Liver (tissue), 3 donors: Measurements from ENCODE around the gene PHC2.

Experiments used
- FOXA1 ChIP-seq: IDR thresholded peaks from 2 replicates; pipeline ENCODE4 v1.6.1; 2016; ENCODE audit warnings: antibody characterized with exemption
- GABPA ChIP-seq, 2 donors: IDR thresholded peaks in 1 of 2; conservative IDR thresholded peaks in 1 of 2; 2 replicates each; pipeline ENCODE4 v1.6.1; 2016; ENCODE audit warnings: antibody characterized with exemption in 2 of 2, mild to moderate bottlenecking in 1 of 2, moderate library complexity in 1 of 2
- JUND ChIP-seq, 2 donors: IDR thresholded peaks; 2 replicates each; pipeline ENCODE4 v1.6.1; 2016; ENCODE audit warnings: antibody characterized with exemption in 2 of 2
- RAD21 ChIP-seq, 2 donors: IDR thresholded peaks; 2 replicates each; pipeline ENCODE4 v1.6.1; 2016; ENCODE audit warnings: antibody characterized with exemption in 2 of 2, mild to moderate bottlenecking in 2 of 2
- RXRA ChIP-seq, 2 donors: IDR thresholded peaks; 2 replicates each; pipeline ENCODE4 v1.6.1; 2017 to 2018; ENCODE audit warnings: antibody characterized with exemption in 2 of 2, mild to moderate bottlenecking in 1 of 2
- TAF1 ChIP-seq: conservative IDR thresholded peaks from 2 replicates; pipeline ENCODE4 v1.6.1; 2016; ENCODE audit warnings: antibody characterized with exemption, mild to moderate bottlenecking
- YY1 ChIP-seq: IDR thresholded peaks from 2 replicates; pipeline ENCODE4 v1.6.1; 2016; ENCODE audit warnings: antibody characterized with exemption, mild to moderate bottlenecking
- TF ChIP-seq, protein P1 (sequence below): IDR thresholded peaks from 2 replicates; pipeline ENCODE4 v1.6.1; 2016; ENCODE audit warnings: antibody characterized with exemption
- TF ChIP-seq, protein P2 (sequence below): fragments of 150-350 bp; IDR thresholded peaks from 2 replicates; pipeline ENCODE4 v1.5.1; 2017; ENCODE audit warnings: improper control_type of control experiment, low read depth, low read length; ENCODE audit not compliant: missing input control
- TF ChIP-seq, protein P3 (sequence below): IDR thresholded peaks from 2 replicates; pipeline ENCODE4 v1.6.1; 2016; ENCODE audit warnings: antibody characterized with exemption, mild to moderate bottlenecking
- TF ChIP-seq, protein P4 (sequence below): IDR thresholded peaks from 2 replicates; pipeline ENCODE4 v1.6.1; 2016; ENCODE audit warnings: antibody characterized with exemption
- donor health status: healthy.
- donor health status: healthy.

DNA sequence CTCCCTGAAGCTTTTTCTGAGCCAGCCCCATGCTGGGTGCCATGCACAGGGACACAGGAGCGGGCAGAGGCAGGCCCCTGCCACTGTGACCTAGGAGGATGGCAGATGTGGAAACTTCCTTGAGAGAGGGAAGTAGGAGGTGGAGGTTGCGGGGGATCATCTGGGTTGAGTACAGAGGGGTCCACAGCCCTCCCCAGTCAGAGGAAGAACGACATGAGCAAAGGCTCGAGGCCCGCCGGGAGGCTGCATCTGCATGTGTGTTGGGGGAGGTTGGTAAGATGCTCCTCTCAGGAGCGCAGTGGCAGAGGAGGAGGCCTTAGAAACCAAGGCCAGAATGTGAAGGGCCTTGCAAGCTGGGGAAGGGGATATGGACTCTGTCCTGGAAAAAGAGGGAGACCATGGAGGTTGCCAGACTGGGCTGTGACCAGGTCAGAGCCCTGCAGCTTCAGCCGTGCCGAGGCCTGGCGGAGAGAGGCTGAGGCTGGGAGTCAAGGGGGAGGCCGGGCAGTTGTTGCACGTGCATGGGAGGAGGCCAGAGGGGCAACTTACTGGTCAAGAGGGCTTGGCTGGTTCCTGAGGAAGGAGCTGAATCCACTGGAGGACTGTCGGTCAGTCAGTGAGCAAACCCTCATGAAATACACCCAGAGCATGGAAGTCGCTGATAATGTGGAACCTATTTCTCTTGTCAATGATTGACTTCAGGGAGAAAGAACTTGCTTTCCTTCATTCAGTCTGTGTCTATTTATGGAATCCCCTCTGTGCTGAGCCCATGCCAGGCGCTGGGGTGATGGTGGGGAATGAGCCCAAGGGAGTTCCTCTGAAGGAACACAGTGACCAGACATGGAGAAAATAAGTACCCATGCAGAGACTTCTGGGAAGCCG lies 141.7 kb downstream of the PHC2 start:
- TF ChIP-seq, protein P1, sequence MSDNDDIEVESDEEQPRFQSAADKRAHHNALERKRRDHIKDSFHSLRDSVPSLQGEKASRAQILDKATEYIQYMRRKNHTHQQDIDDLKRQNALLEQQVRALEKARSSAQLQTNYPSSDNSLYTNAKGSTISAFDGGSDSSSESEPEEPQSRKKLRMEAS = no peak
- TF ChIP-seq, protein P2, sequence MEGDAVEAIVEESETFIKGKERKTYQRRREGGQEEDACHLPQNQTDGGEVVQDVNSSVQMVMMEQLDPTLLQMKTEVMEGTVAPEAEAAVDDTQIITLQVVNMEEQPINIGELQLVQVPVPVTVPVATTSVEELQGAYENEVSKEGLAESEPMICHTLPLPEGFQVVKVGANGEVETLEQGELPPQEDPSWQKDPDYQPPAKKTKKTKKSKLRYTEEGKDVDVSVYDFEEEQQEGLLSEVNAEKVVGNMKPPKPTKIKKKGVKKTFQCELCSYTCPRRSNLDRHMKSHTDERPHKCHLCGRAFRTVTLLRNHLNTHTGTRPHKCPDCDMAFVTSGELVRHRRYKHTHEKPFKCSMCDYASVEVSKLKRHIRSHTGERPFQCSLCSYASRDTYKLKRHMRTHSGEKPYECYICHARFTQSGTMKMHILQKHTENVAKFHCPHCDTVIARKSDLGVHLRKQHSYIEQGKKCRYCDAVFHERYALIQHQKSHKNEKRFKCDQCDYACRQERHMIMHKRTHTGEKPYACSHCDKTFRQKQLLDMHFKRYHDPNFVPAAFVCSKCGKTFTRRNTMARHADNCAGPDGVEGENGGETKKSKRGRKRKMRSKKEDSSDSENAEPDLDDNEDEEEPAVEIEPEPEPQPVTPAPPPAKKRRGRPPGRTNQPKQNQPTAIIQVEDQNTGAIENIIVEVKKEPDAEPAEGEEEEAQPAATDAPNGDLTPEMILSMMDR = no peak
- TF ChIP-seq RXRA (IDR thresholded peaks at IDR 0.05) (no peak), JUND (IDR thresholded peaks at IDR 0.05) (no peak), RAD21 (IDR thresholded peaks at IDR 0.05) (no peak), GABPA (IDR thresholded peaks at IDR 0.05 in 1 of 2, conservative IDR thresholded peaks at IDR 0.05 in 1 of 2) (no peak), TAF1 (no peak), YY1 (no peak), FOXA1 (no peak)
- TF ChIP-seq, protein P3, sequence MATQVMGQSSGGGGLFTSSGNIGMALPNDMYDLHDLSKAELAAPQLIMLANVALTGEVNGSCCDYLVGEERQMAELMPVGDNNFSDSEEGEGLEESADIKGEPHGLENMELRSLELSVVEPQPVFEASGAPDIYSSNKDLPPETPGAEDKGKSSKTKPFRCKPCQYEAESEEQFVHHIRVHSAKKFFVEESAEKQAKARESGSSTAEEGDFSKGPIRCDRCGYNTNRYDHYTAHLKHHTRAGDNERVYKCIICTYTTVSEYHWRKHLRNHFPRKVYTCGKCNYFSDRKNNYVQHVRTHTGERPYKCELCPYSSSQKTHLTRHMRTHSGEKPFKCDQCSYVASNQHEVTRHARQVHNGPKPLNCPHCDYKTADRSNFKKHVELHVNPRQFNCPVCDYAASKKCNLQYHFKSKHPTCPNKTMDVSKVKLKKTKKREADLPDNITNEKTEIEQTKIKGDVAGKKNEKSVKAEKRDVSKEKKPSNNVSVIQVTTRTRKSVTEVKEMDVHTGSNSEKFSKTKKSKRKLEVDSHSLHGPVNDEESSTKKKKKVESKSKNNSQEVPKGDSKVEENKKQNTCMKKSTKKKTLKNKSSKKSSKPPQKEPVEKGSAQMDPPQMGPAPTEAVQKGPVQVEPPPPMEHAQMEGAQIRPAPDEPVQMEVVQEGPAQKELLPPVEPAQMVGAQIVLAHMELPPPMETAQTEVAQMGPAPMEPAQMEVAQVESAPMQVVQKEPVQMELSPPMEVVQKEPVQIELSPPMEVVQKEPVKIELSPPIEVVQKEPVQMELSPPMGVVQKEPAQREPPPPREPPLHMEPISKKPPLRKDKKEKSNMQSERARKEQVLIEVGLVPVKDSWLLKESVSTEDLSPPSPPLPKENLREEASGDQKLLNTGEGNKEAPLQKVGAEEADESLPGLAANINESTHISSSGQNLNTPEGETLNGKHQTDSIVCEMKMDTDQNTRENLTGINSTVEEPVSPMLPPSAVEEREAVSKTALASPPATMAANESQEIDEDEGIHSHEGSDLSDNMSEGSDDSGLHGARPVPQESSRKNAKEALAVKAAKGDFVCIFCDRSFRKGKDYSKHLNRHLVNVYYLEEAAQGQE = no peak
- TF ChIP-seq, protein P4, sequence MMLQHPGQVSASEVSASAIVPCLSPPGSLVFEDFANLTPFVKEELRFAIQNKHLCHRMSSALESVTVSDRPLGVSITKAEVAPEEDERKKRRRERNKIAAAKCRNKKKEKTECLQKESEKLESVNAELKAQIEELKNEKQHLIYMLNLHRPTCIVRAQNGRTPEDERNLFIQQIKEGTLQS = no peak
